Glutamatergic neuron (in vitro differentiated cells): Measurements from ENCODE around the gene PPP1R12B. TPM values are rescaled to one million over a fixed set of nuclear protein-coding genes. Genes with fewer than 3 reads are reported as not detected.

Experiments used
- DNase-seq: peaks from one replicate; pipeline ENCODE4 v3.0.0; 2022
- H3K27ac Mint-ChIP-seq: one replicate; pipeline ENCODE4 v1.8.0; 2020; ENCODE audit warnings: mild to moderate bottlenecking, mixed read lengths, inconsistent platforms; ENCODE audit not compliant: unreplicated experiment
- H3K27me3 Mint-ChIP-seq: one replicate; pipeline ENCODE4 v1.8.0; 2020; ENCODE audit warnings: mild to moderate bottlenecking, moderate library complexity, mixed read lengths, inconsistent platforms; ENCODE audit not compliant: unreplicated experiment
- H3K36me3 Mint-ChIP-seq: one replicate; pipeline ENCODE4 v1.8.0; 2020; ENCODE audit warnings: mild to moderate bottlenecking, mixed read lengths, inconsistent platforms; ENCODE audit not compliant: unreplicated experiment
- H3K4me1 Mint-ChIP-seq: one replicate; pipeline ENCODE4 v1.8.0; 2020; ENCODE audit warnings: mild to moderate bottlenecking, low read depth, mixed read lengths, inconsistent platforms; ENCODE audit not compliant: unreplicated experiment
- H3K4me3 Mint-ChIP-seq: one replicate; pipeline ENCODE4 v1.8.0; 2020; ENCODE audit warnings: mild to moderate bottlenecking, mixed read lengths, inconsistent platforms; ENCODE audit not compliant: unreplicated experiment
- H3K9me3 Mint-ChIP-seq: one replicate; pipeline ENCODE4 v1.8.0; 2020; ENCODE audit warnings: mild to moderate bottlenecking, moderate library complexity, mixed read lengths, inconsistent platforms; ENCODE audit not compliant: unreplicated experiment
- CTCF ChIP-seq: fragments of 200-600 bp; sonication (generic); IDR thresholded peaks from one replicate; pipeline ENCODE4 v1.5.0; 2021; ENCODE audit not compliant: partially characterized antibody, unreplicated experiment
- total RNA-seq: library from RNA; stranded (reverse); fragmentation: NEBNext Ultra II Directional; extraction: Animal tissue kit (Norgen Biotek cat#: 25700); gene quantifications from one replicate; pipeline ENCODE4 v1.2.1, GENCODE V29; 2021; ENCODE audit not compliant: unreplicated experiment

The PPP1R12B gene
- total RNA-seq, 1 donor from 2014 or later: 37.3 TPM

- DNase-seq: peak; percentile 39
- H3K4me3 Mint-ChIP-seq: peak overlapping the region; percentile 35
- H3K27ac Mint-ChIP-seq: peak overlapping the region; percentile 91
- TF ChIP-seq CTCF: no peak
- H3K36me3 Mint-ChIP-seq: peaks cover 5% of the 10 kb centered on the region
- H3K27me3 Mint-ChIP-seq: peaks cover 7% of the 10 kb centered on the region
- no peaks in the 10 kb centered on the region for H3K9me3 Mint-ChIP-seq
- H3K4me1 Mint-ChIP-seq: peaks cover 21% of the 10 kb centered on the region
Measured at GRCh38 chr1:202586018-202586821, 237.7 kb downstream of the PPP1R12B start.

- Mint-ChIP-seq H3K27ac (peak overlapping the region; percentile 40), H3K36me3 (no peaks in the 10 kb centered on the region), H3K27me3 (peaks cover 7% of the 10 kb centered on the region), H3K4me1 (peaks cover 20% of the 10 kb centered on the region), H3K9me3 (no peaks in the 10 kb centered on the region), H3K4me3 (no peak overlapping the region)
- TF ChIP-seq CTCF: no peak
- no peak for DNase-seq
Measured at GRCh38 chr1:202586871-202587270, 238.4 kb downstream of the PPP1R12B start.

- no peak for DNase-seq
- TF ChIP-seq CTCF: no peak
- Mint-ChIP-seq H3K4me1 (peaks cover 20% of the 10 kb centered on the region), H3K27ac (no peak overlapping the region), H3K4me3 (no peak overlapping the region), H3K27me3 (peaks cover 7% of the 10 kb centered on the region), H3K9me3 (peaks cover 1% of the 10 kb centered on the region), H3K36me3 (no peaks in the 10 kb centered on the region)
Measured at GRCh38 chr1:202587859-202588485, 239.5 kb downstream of the PPP1R12B start.

GRCh38 chr1:202588503-202589189, 240.1 kb downstream of the PPP1R12B start:
- no peaks in the 10 kb centered on the region for H3K36me3 Mint-ChIP-seq
- DNase-seq: no peak
- no peak for TF ChIP-seq CTCF
- peaks cover 7% of the 10 kb centered on the region for H3K27me3 Mint-ChIP-seq
- peaks cover 20% of the 10 kb centered on the region for H3K4me1 Mint-ChIP-seq
- H3K27ac Mint-ChIP-seq: no peak overlapping the region
- H3K9me3 Mint-ChIP-seq: peaks cover 1% of the 10 kb centered on the region
- H3K4me3 Mint-ChIP-seq: no peak overlapping the region
